Measurements from ENCODE around the gene FKBP1B.

FKBP1B gene

GRCh38 chr2:24016853-24017703, 32.5 kb upstream of the FKBP1B start:
- Histone ChIP-seq H3K23ac (ENCODE audit: low read depth, low read length, poor library complexity) (peak overlapping the region; percentile 34), H3K18ac (ENCODE audit: low read length) (peak overlapping the region; percentile 7), H3K27ac (replicated peaks; ENCODE audit: low read length) (no peak overlapping the region), H2AK5ac (ENCODE audit: low read depth, low read length) (peak overlapping the region; percentile 88), H4K8ac (ENCODE audit: low read depth, low read length) (no peak overlapping the region), H2BK5ac (ENCODE audit: low read length) (no peak overlapping the region), H3K36me3 (replicated peaks in 1 of 2; ENCODE audit: control insufficient read depth in 2 of 2, insufficient read depth in 2 of 2, low read length in 2 of 2) (peaks cover 0 to 1% of the 10 kb centered on the region in 2 donors), H3K9ac (ENCODE audit: low read depth, low read length, poor library complexity) (peak overlapping the region; percentile 21), H3K4me1 (ENCODE audit: control insufficient read depth in 2 of 2, insufficient read depth in 1 of 2, low read depth in 1 of 2, low read length in 2 of 2) (peaks cover 4 to 7% of the 10 kb centered on the region in 2 donors), H4K91ac (ENCODE audit: low read depth, low read length, poor library complexity) (no peak overlapping the region), H2BK12ac (ENCODE audit: low read length) (no peak overlapping the region), H2BK120ac (ENCODE audit: low read depth, low read length) (no peak overlapping the region), H3K4me3 (ENCODE audit: low read length in 2 of 2) (no peak overlapping the region), H3K9me3 (replicated peaks in 1 of 2; ENCODE audit: control insufficient read depth in 2 of 2, insufficient read depth in 1 of 2, low read depth in 1 of 2, low read length in 2 of 2) (no peaks in the 10 kb centered on the region), H3K27me3 (ENCODE audit: control insufficient read depth in 3 of 3, insufficient read depth in 3 of 3, low read depth in 1 of 3, low read length in 3 of 3) (no peaks in the 10 kb centered on the region), H2BK15ac (ENCODE audit: low read length) (peak overlapping the region; percentile 55), H3K14ac (ENCODE audit: low read length) (peak overlapping the region; percentile 21), H3K79me1 (ENCODE audit: low read depth, low read length) (peaks cover 3% of the 10 kb centered on the region), H3K4me2 (ENCODE audit: insufficient read depth, low read length, poor library complexity, severe bottlenecking) (no peak overlapping the region), H2AFZ (ENCODE audit: low read length) (no peak overlapping the region), H3K4ac (ENCODE audit: low read length) (no peak overlapping the region)
- no peak for DNase-seq (ENCODE audit: low spot score)
- WGBS, 2 donors (ENCODE audit: extremely low coverage in 2 of 2, insufficient read length in 2 of 2, insufficient replicate concordance in 1 of 2), result no CpG with 5 or more reads among the region's 35 CpGs

GRCh38 chr2:24017711-24018110, 31.8 kb upstream of the FKBP1B start:
- no peaks in the 10 kb centered on the region for H3K27me3 ChIP-seq (ENCODE audit: control insufficient read depth in 3 of 3, insufficient read depth in 3 of 3, low read depth in 1 of 3, low read length in 3 of 3)
- H3K27ac ChIP-seq (replicated peaks; ENCODE audit: low read length), result no peak overlapping the region
- H4K8ac ChIP-seq (ENCODE audit: low read depth, low read length), result no peak overlapping the region
- peaks cover 2 to 8% of the 10 kb centered on the region in 2 donors for H3K36me3 ChIP-seq (replicated peaks in 1 of 2; ENCODE audit: control insufficient read depth in 2 of 2, insufficient read depth in 2 of 2, low read length in 2 of 2)
- H2AK5ac ChIP-seq (ENCODE audit: low read depth, low read length), result no peak overlapping the region
- H3K4me1 ChIP-seq (ENCODE audit: control insufficient read depth in 2 of 2, insufficient read depth in 1 of 2, low read depth in 1 of 2, low read length in 2 of 2), result peaks cover 4 to 7% of the 10 kb centered on the region in 2 donors
- peaks cover 3% of the 10 kb centered on the region for H3K79me1 ChIP-seq (ENCODE audit: low read depth, low read length)
- no peak for DNase-seq (ENCODE audit: low spot score)
- H3K14ac ChIP-seq (ENCODE audit: low read length), result no peak overlapping the region
- WGBS, 2 donors (ENCODE audit: extremely low coverage in 2 of 2, insufficient read length in 2 of 2, insufficient replicate concordance in 1 of 2), result no CpG with 5 or more reads among the region's 8 CpGs
- H4K91ac ChIP-seq (ENCODE audit: low read depth, low read length, poor library complexity), result no peak overlapping the region
- H2BK5ac ChIP-seq (ENCODE audit: low read length), result no peak overlapping the region
- H3K4me2 ChIP-seq (ENCODE audit: insufficient read depth, low read length, poor library complexity, severe bottlenecking), result no peak overlapping the region
- H2BK120ac ChIP-seq (ENCODE audit: low read depth, low read length), result no peak overlapping the region
- no peak overlapping the region for H2BK12ac ChIP-seq (ENCODE audit: low read length)
- no peak overlapping the region for H3K9ac ChIP-seq (ENCODE audit: low read depth, low read length, poor library complexity)
- H3K9me3 ChIP-seq (replicated peaks in 1 of 2; ENCODE audit: control insufficient read depth in 2 of 2, insufficient read depth in 1 of 2, low read depth in 1 of 2, low read length in 2 of 2), result no peaks in the 10 kb centered on the region
- no peak overlapping the region for H3K4ac ChIP-seq (ENCODE audit: low read length)
- H3K4me3 ChIP-seq (ENCODE audit: low read length in 2 of 2), result no peak overlapping the region
- no peak overlapping the region for H2BK15ac ChIP-seq (ENCODE audit: low read length)
- H3K23ac ChIP-seq (ENCODE audit: low read depth, low read length, poor library complexity), result no peak overlapping the region
- H3K18ac ChIP-seq (ENCODE audit: low read length), result peak overlapping the region; percentile 17
- no peak overlapping the region for H2AFZ ChIP-seq (ENCODE audit: low read length)

DNA sequence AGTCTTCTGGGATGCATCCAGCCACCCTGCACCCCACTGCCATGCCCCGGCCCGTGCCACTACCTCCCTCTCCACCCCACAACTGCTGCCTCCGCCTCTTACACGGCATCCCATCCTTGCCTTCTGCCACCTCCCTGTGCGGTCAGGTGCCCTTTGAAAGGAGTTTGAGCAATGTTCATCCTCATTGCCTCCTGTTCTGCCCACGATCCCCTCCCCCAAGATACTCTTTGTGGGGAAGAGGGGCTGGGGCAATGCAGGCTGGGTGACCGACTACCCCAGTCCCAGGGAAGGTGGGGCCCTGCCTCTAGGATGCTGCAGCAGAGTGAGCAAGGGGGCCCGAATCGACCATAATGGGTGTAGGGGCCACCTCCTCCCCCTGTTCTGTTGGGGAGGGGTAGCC, 31.3 kb upstream of the FKBP1B start:
- H4K91ac ChIP-seq (ENCODE audit: low read depth, low read length, poor library complexity), result no peak overlapping the region
- H3K23ac ChIP-seq (ENCODE audit: low read depth, low read length, poor library complexity), result no peak overlapping the region
- H4K8ac ChIP-seq (ENCODE audit: low read depth, low read length), result no peak overlapping the region
- no peaks in the 10 kb centered on the region for H3K9me3 ChIP-seq (replicated peaks in 1 of 2; ENCODE audit: control insufficient read depth in 2 of 2, insufficient read depth in 1 of 2, low read depth in 1 of 2, low read length in 2 of 2)
- H3K18ac ChIP-seq (ENCODE audit: low read length), result no peak overlapping the region
- peak overlapping the region; percentile 24 for H2BK5ac ChIP-seq (ENCODE audit: low read length)
- no peak overlapping the region for H3K27ac ChIP-seq (replicated peaks; ENCODE audit: low read length)
- no peak overlapping the region for H2AK5ac ChIP-seq (ENCODE audit: low read depth, low read length)
- peak overlapping the region; percentile 38 for H3K14ac ChIP-seq (ENCODE audit: low read length)
- no peaks in the 10 kb centered on the region for H3K27me3 ChIP-seq (ENCODE audit: control insufficient read depth in 3 of 3, insufficient read depth in 3 of 3, low read depth in 1 of 3, low read length in 3 of 3)
- no peak overlapping the region for H3K4me2 ChIP-seq (ENCODE audit: insufficient read depth, low read length, poor library complexity, severe bottlenecking)
- peak overlapping the region; percentile 30 for H3K9ac ChIP-seq (ENCODE audit: low read depth, low read length, poor library complexity)
- H3K4ac ChIP-seq (ENCODE audit: low read length), result no peak overlapping the region
- no peak overlapping the region for H3K4me3 ChIP-seq (ENCODE audit: low read length in 2 of 2)
- no peak overlapping the region for H2AFZ ChIP-seq (ENCODE audit: low read length)
- no peak overlapping the region for H2BK15ac ChIP-seq (ENCODE audit: low read length)
- WGBS, 2 donors (ENCODE audit: extremely low coverage in 2 of 2, insufficient read length in 2 of 2, insufficient replicate concordance in 1 of 2), result no CpG with 5 or more reads among the region's 9 CpGs
- H2BK120ac ChIP-seq (ENCODE audit: low read depth, low read length), result no peak overlapping the region
- peaks cover 3% of the 10 kb centered on the region for H3K79me1 ChIP-seq (ENCODE audit: low read depth, low read length)
- no peak overlapping the region for H2BK12ac ChIP-seq (ENCODE audit: low read length)
- peaks cover 4 to 7% of the 10 kb centered on the region in 2 donors for H3K4me1 ChIP-seq (ENCODE audit: control insufficient read depth in 2 of 2, insufficient read depth in 1 of 2, low read depth in 1 of 2, low read length in 2 of 2)
- no peak for DNase-seq (ENCODE audit: low spot score)
- H3K36me3 ChIP-seq (replicated peaks in 1 of 2; ENCODE audit: control insufficient read depth in 2 of 2, insufficient read depth in 2 of 2, low read length in 2 of 2), result peaks cover 2 to 13% of the 10 kb centered on the region in 2 donors

- Histone ChIP-seq H3K18ac (ENCODE audit: low read length) (no peak overlapping the region), H3K4me2 (ENCODE audit: insufficient read depth, low read length, poor library complexity, severe bottlenecking) (no peak overlapping the region), H2BK120ac (ENCODE audit: low read depth, low read length) (no peak overlapping the region), H3K27me3 (ENCODE audit: control insufficient read depth in 3 of 3, insufficient read depth in 3 of 3, low read depth in 1 of 3, low read length in 3 of 3) (no peaks in the 10 kb centered on the region), H3K9ac (ENCODE audit: low read depth, low read length, poor library complexity) (no peak overlapping the region), H3K23ac (ENCODE audit: low read depth, low read length, poor library complexity) (peak overlapping the region; percentile 59), H3K79me1 (ENCODE audit: low read depth, low read length) (peaks cover 3% of the 10 kb centered on the region), H3K4me3 (ENCODE audit: low read length in 2 of 2) (no peak overlapping the region), H3K36me3 (replicated peaks in 1 of 2; ENCODE audit: control insufficient read depth in 2 of 2, insufficient read depth in 2 of 2, low read length in 2 of 2) (peaks cover 2 to 28% of the 10 kb centered on the region in 2 donors), H3K14ac (ENCODE audit: low read length) (no peak overlapping the region), H3K4me1 (ENCODE audit: control insufficient read depth in 2 of 2, insufficient read depth in 1 of 2, low read depth in 1 of 2, low read length in 2 of 2) (peaks cover 4 to 7% of the 10 kb centered on the region in 2 donors), H2BK15ac (ENCODE audit: low read length) (no peak overlapping the region), H3K27ac (replicated peaks; ENCODE audit: low read length) (no peak overlapping the region), H2AK5ac (ENCODE audit: low read depth, low read length) (no peak overlapping the region), H2BK12ac (ENCODE audit: low read length) (no peak overlapping the region), H4K8ac (ENCODE audit: low read depth, low read length) (peak overlapping the region; percentile 77), H3K9me3 (replicated peaks in 1 of 2; ENCODE audit: control insufficient read depth in 2 of 2, insufficient read depth in 1 of 2, low read depth in 1 of 2, low read length in 2 of 2) (no peaks in the 10 kb centered on the region), H4K91ac (ENCODE audit: low read depth, low read length, poor library complexity) (no peak overlapping the region), H3K4ac (ENCODE audit: low read length) (no peak overlapping the region), H2BK5ac (ENCODE audit: low read length) (no peak overlapping the region), H2AFZ (ENCODE audit: low read length) (no peak overlapping the region)
- DNase-seq (ENCODE audit: low spot score), result no peak
- no CpG with 5 or more reads among the region's 5 CpGs for WGBS, 2 donors (ENCODE audit: extremely low coverage in 2 of 2, insufficient read length in 2 of 2, insufficient replicate concordance in 1 of 2)
Measured at GRCh38 chr2:24019729-24020128, 29.8 kb upstream of the FKBP1B start.

Measured in neuronal stem cell (in vitro differentiated cells).